HCT116 (cell line): ENCODE measurements around the gene FNIP2. TPM values are rescaled to one million over a fixed set of nuclear protein-coding genes. Genes with fewer than 3 reads are reported as not detected.

Experiments
- ATAC-seq: fragments of 200-7000 bp; cut with Tn5 transposase; 2 replicates; pipeline ENCODE4 v1.9.1; 2020; ENCODE audit warnings: mild to moderate bottlenecking, moderate library complexity
- BruUV-seq: library from RNA; stranded (reverse); fragments of 400-500 nt; replicated peaks from 2 replicates; lab custom pipeline; 2021; lab: Mats Ljungman, UMichigan
- CTCF ChIA-PET: fragments of 300-600 bp; sonication (Branson Sonifier 250); formaldehyde crosslinking; loops from one replicate; lab custom pipeline; 2021; ENCODE audit warnings: antibody characterized with exemption; lab: Charles Lee
- POLR2A ChIA-PET: fragments of 300-600, 350-600 bp; sonication (Branson Sonifier 250); formaldehyde crosslinking; loops from one replicate; lab custom pipeline; 2021; ENCODE audit warnings: antibody characterized with exemption; lab: Charles Lee
- RAD21 ChIA-PET, 2 experiments: fragments of 300-600 bp; sonication (Branson Sonifier 250); formaldehyde crosslinking; loops; one replicate each; lab custom pipeline; 2023; ENCODE audit warnings: low total read pairs in 2 of 2; ENCODE audit not compliant: uncharacterized antibody in 2 of 2, unreplicated experiment in 2 of 2, low non-redundant PET in 1 of 2; lab: Charles Lee
- DNase-seq: peaks from one replicate; pipeline ENCODE4 v3.0.0-alpha.2; 2010; ENCODE audit warnings: low read depth, low spot score
- H2AFZ ChIP-seq: fragments of 200-600 bp; shearing (Covaris generic), sonication (generic); 2 replicates; pipeline ENCODE4 v1.6.1; 2017; ENCODE audit warnings: low read depth, mixed run types, mixed read lengths, antibody characterized with exemption, low read length; ENCODE audit not compliant: poor library complexity, severe bottlenecking
- H3K27ac ChIP-seq: 2 replicates; pipeline ENCODE4 v1.5.1; 2012; ENCODE audit warnings: low read depth, low read length
- H3K27me3 ChIP-seq: fragments of 200-600 bp; sonication (generic); 2 replicates; pipeline ENCODE4 v1.6.1; 2016; ENCODE audit warnings: mixed run types, low read length, mixed read lengths; ENCODE audit not compliant: insufficient read depth
- H3K36me3 ChIP-seq, 2 experiments: fragments of 200-500 bp in 1 of 2; fragments of 200-600 bp in 1 of 2; sonication (Bioruptor generic) in 1 of 2; sonication (generic) in 1 of 2; 2 replicates each; pipeline versions ENCODE4 v1.5.1 to v1.6.1; 2014 to 2016; ENCODE audit warnings: low read length in 2 of 2, inconsistent platforms in 1 of 2, mixed read lengths in 1 of 2, mixed run types in 1 of 2; ENCODE audit not compliant: insufficient read depth in 2 of 2, control insufficient read depth in 1 of 2
- H3K4me1 ChIP-seq, 2 experiments: fragments of 200-600 bp in 1 of 2; sonication (generic) in 1 of 2; 2 replicates each; pipeline versions ENCODE4 v1.5.1 to v1.6.1; 2012 to 2017; ENCODE audit warnings: low read length in 2 of 2, inconsistent platforms in 1 of 2, mild to moderate bottlenecking in 1 of 2, mixed read lengths in 1 of 2, mixed run types in 1 of 2, moderate library complexity in 1 of 2; ENCODE audit not compliant: insufficient read depth in 2 of 2, control insufficient read depth in 1 of 2
- H3K4me2 ChIP-seq: fragments of 200-600 bp; sonication (generic); 2 replicates; pipeline ENCODE4 v1.6.1; 2017; ENCODE audit warnings: mixed run types, low read length, mixed read lengths
- H3K4me3 ChIP-seq, 2 experiments: fragments of 200-600 bp in 1 of 2; sonication (generic) in 1 of 2; replicated peaks in 1 of 2; 2 replicates each; pipeline ENCODE4 v1.5.1; 2011 to 2016; ENCODE audit warnings: low read length in 2 of 2, control low read depth in 1 of 2, low read depth in 1 of 2, mild to moderate bottlenecking in 1 of 2, mixed read lengths in 1 of 2, mixed run types in 1 of 2
- H3K79me2 ChIP-seq: fragments of 200-600 bp; sonication (generic); 2 replicates; pipeline ENCODE4 v1.6.1; 2017; ENCODE audit warnings: mild to moderate bottlenecking, mixed run types, low read length, moderate library complexity, mixed read lengths; ENCODE audit not compliant: insufficient read depth
- H3K9ac ChIP-seq: fragments of 200-600 bp; sonication (generic); 2 replicates; pipeline ENCODE4 v1.6.1; 2016; ENCODE audit warnings: low read length, mixed read lengths
- H3K9me2 ChIP-seq: fragments of 200-600 bp; sonication (generic), shearing (Covaris generic); 2 replicates; pipeline ENCODE4 v1.6.1; 2017; ENCODE audit warnings: mixed run types, mild to moderate bottlenecking, moderate library complexity; ENCODE audit not compliant: insufficient read depth
- H3K9me3 ChIP-seq, 2 experiments: fragments of 200-500 bp in 1 of 2; fragments of 200-600 bp in 1 of 2; sonication (Bioruptor generic) in 1 of 2; sonication (generic) in 1 of 2; 2 replicates each; pipeline ENCODE4 v1.6.1; 2014 to 2017; ENCODE audit warnings: low read length in 2 of 2, mixed read lengths in 2 of 2, inconsistent platforms in 1 of 2, low read depth in 1 of 2, mild to moderate bottlenecking in 1 of 2, mixed run types in 1 of 2, moderate library complexity in 1 of 2; ENCODE audit not compliant: control insufficient read depth in 1 of 2, insufficient read depth in 1 of 2
- H4K20me1 ChIP-seq: fragments of 200-600 bp; sonication (generic), shearing (Covaris generic); 2 replicates; pipeline ENCODE4 v1.6.1; 2017; ENCODE audit warnings: mixed run types, mild to moderate bottlenecking, moderate library complexity; ENCODE audit not compliant: insufficient read depth
- CBX3 ChIP-seq: IDR thresholded peaks from 2 replicates; pipeline ENCODE4 v1.6.1; 2012; ENCODE audit warnings: low read depth
- CEBPB ChIP-seq: IDR thresholded peaks from 2 replicates; pipeline ENCODE4 v1.6.1; 2012; ENCODE audit warnings: low read depth
- EGR1 ChIP-seq: IDR thresholded peaks from 2 replicates; pipeline ENCODE4 v1.6.1; 2012; ENCODE audit warnings: low read depth
- ELF1 ChIP-seq: IDR thresholded peaks from 2 replicates; pipeline ENCODE4 v1.6.1; 2012; ENCODE audit warnings: low read depth, borderline replicate concordance
- EZH2 ChIP-seq: fragments of 200-600 bp; sonication (generic); IDR thresholded peaks from 2 replicates; pipeline ENCODE4 v1.6.1; 2017; ENCODE audit warnings: antibody characterized with exemption, mixed run types
- EZH2phosphoT487 ChIP-seq: fragments of 200-600 bp; IDR thresholded peaks from 2 replicates; pipeline ENCODE4 v1.6.1; 2018; ENCODE audit warnings: antibody characterized with exemption, borderline replicate concordance
- FOSL1 ChIP-seq: IDR thresholded peaks from 2 replicates; pipeline ENCODE4 v1.6.1; 2012; ENCODE audit warnings: low read depth
- JUND ChIP-seq: IDR thresholded peaks from 2 replicates; pipeline ENCODE4 v1.6.1; 2012
- POLR2A ChIP-seq: IDR thresholded peaks from 2 replicates; pipeline ENCODE4 v1.7.0; 2011; ENCODE audit warnings: borderline replicate concordance; ENCODE audit not compliant: insufficient read depth, insufficient read length; ENCODE audit errors: extremely low read depth
- POLR2AphosphoS5 ChIP-seq: IDR thresholded peaks from 2 replicates; pipeline ENCODE4 v1.6.1; 2011; ENCODE audit warnings: mild to moderate bottlenecking, low read depth, low read length, moderate library complexity
- RAD21 ChIP-seq: IDR thresholded peaks from 2 replicates; pipeline ENCODE4 v1.6.1; 2012; ENCODE audit warnings: low read depth, mild to moderate bottlenecking
- SIN3A ChIP-seq: IDR thresholded peaks from 2 replicates; pipeline ENCODE4 v1.6.1; 2012; ENCODE audit warnings: low read depth
- YY1 ChIP-seq: IDR thresholded peaks from 2 replicates; pipeline ENCODE4 v1.6.1; 2011; ENCODE audit warnings: low read length, low read depth, moderate library complexity, mild to moderate bottlenecking; ENCODE audit not compliant: insufficient replicate concordance; ENCODE audit errors: extremely low read depth
- intact Hi-C: fragments of 100-400 bp; cut with micrococcal nuclease; formaldehyde crosslinking; loops from 2 replicates; pipeline ENCODE4 v1.10.0; 2022
- total RNA-seq: library from RNA; stranded (reverse); gene quantifications from one replicate; pipeline ENCODE4 v1.2.1, GENCODE V29; 2021; ENCODE audit not compliant: unreplicated experiment
- TF ChIP-seq, protein P1 (sequence below): IDR thresholded peaks from 2 replicates; pipeline ENCODE4 v1.6.1; 2012
- TF ChIP-seq, protein P2 (sequence below): IDR thresholded peaks from 2 replicates; pipeline ENCODE4 v1.6.1; 2011; ENCODE audit warnings: mild to moderate bottlenecking, low read length, moderate library complexity; ENCODE audit not compliant: insufficient replicate concordance; ENCODE audit errors: extremely low read depth
- TF ChIP-seq, protein P3 (sequence below), 3 experiments: fragments of 200-600 bp in 1 of 3; sonication (generic) in 1 of 3; IDR thresholded peaks in 2 of 3; conservative IDR thresholded peaks in 1 of 3; 2 replicates each; pipeline ENCODE4 v1.5.1; 2012 to 2017; ENCODE audit warnings: low read depth in 2 of 3, low read length in 2 of 3, antibody characterized with exemption in 1 of 3, borderline replicate concordance in 1 of 3, control low read depth in 1 of 3, mild to moderate bottlenecking in 1 of 3, mixed read lengths in 1 of 3, mixed run types in 1 of 3, moderate library complexity in 1 of 3; ENCODE audit not compliant: insufficient read depth in 1 of 3

FNIP2 gene
- total RNA-seq, 1 experiment from 2014 or later = 4.8 TPM

DNA sequence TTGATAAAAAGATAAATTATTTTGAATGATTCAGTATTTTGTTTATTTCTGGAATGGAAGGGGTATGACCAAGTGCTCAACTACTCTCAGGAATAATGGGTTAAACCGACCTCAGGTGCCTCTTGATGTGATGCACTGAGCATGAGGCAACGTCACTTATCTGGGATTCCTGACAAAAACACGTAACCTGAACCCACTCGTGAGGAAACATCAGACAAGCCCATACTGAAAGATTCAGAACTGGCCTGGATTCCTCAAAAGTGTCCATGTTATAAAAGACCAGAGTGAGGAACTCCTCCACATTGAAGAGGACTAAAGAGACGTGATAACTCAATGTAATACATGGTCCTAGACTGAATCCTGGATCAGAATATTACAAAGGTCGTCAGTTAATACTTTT lies 144.0 kb downstream of the FNIP2 start (continued):
- TF ChIP-seq, protein P1, sequence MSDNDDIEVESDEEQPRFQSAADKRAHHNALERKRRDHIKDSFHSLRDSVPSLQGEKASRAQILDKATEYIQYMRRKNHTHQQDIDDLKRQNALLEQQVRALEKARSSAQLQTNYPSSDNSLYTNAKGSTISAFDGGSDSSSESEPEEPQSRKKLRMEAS = no peak

DNA sequence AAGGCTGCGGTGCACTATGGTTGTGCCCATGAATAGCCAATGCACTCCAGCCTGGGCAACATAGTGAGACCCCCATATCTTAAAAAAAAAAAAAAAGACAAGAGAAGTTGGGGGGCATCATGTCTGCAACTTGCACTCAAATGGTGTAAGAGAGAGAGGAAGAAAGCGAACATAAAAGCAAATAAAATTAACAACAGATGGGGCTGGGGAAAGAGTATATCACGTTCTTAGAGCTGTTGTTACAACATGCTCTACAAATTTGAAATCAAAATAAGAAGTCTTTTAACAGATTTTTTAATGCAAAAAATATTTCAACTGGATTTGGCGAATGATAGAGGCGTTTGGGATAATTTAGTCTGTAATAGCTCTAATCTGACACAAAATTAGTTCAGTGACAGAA lies 144.9 kb downstream of the FNIP2 start:
- no peaks in the 10 kb centered on the region for H3K36me3 ChIP-seq
- H3K27ac ChIP-seq = no peak overlapping the region
- no peaks in the 10 kb centered on the region for H3K9me2 ChIP-seq
- ChIA-PET RAD21 (no interaction called here), CTCF (no interaction called here), POLR2A (no interaction called here)
- intact Hi-C loops = no loop called here
- no peak for DNase-seq
- no peak overlapping the region for H3K9ac ChIP-seq
- no peaks in the 10 kb centered on the region for H3K79me2 ChIP-seq
- TF ChIP-seq JUND (no peak), POLR2A (no peak), SIN3A (no peak), CEBPB (no peak), POLR2AphosphoS5 (no peak), ELF1 (no peak), EGR1 (no peak), RAD21 (no peak)
- H3K4me2 ChIP-seq = no peak overlapping the region
- H2AFZ ChIP-seq = no peak overlapping the region
- ATAC-seq = no peak
- no peaks in the 10 kb centered on the region for H4K20me1 ChIP-seq
- no peaks in the 10 kb centered on the region for H3K9me3 ChIP-seq
- H3K27me3 ChIP-seq = no peaks in the 10 kb centered on the region
- peaks cover 0 to 5% of the 10 kb centered on the region in 2 experiments; a peak in 1 of 4 replicates for H3K4me1 ChIP-seq
- no peak overlapping the region for H3K4me3 ChIP-seq
- BruUV-seq = no TSS peak

DNA sequence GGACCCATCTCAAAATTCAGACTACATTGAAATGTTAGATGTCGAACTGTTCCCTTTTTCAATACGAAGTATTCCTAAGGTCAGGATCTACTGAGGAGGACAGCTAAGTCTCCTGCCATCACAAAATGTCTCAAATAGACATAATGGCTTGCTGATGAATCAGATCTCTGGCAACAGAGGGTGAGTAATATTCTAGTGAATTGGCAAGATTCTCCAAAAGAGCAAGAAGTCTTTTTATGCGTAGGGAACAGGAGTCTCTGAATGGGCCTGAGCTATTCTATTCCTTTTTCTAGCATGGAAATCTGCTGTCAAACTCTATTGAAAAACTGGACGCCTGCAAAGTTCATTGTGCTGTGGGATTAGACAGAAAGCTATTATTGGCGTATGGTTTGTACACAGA lies 145.4 kb downstream of the FNIP2 start:
- H3K79me2 ChIP-seq = no peaks in the 10 kb centered on the region
- H3K27me3 ChIP-seq = no peaks in the 10 kb centered on the region
- H3K9me3 ChIP-seq = no peaks in the 10 kb centered on the region
- H3K27ac ChIP-seq = no peak overlapping the region
- intact Hi-C loops = no loop called here
- no peak overlapping the region for H2AFZ ChIP-seq
- H3K9ac ChIP-seq = no peak overlapping the region
- H4K20me1 ChIP-seq = no peaks in the 10 kb centered on the region
- H3K4me3 ChIP-seq = no peak overlapping the region
- H3K36me3 ChIP-seq = no peaks in the 10 kb centered on the region
- no peak overlapping the region for H3K4me2 ChIP-seq
- ChIA-PET CTCF (no interaction called here), POLR2A (no interaction called here), RAD21 (no interaction called here)
- peaks cover 0 to 5% of the 10 kb centered on the region in 2 experiments; a peak in 1 of 4 replicates for H3K4me1 ChIP-seq
- no peak for DNase-seq
- no peaks in the 10 kb centered on the region for H3K9me2 ChIP-seq
- BruUV-seq = no TSS peak
- ATAC-seq = no peak
- TF ChIP-seq FOSL1 = no peak
- TF ChIP-seq CBX3 = no peak
- TF ChIP-seq EZH2phosphoT487 = no peak
- TF ChIP-seq POLR2AphosphoS5 = no peak
- no peak for TF ChIP-seq EGR1
- TF ChIP-seq RAD21 = no peak
- TF ChIP-seq EZH2 = no peak
- TF ChIP-seq ELF1 = no peak
- TF ChIP-seq, protein P1 = no peak
- no peak for TF ChIP-seq YY1
- TF ChIP-seq, protein P2, sequence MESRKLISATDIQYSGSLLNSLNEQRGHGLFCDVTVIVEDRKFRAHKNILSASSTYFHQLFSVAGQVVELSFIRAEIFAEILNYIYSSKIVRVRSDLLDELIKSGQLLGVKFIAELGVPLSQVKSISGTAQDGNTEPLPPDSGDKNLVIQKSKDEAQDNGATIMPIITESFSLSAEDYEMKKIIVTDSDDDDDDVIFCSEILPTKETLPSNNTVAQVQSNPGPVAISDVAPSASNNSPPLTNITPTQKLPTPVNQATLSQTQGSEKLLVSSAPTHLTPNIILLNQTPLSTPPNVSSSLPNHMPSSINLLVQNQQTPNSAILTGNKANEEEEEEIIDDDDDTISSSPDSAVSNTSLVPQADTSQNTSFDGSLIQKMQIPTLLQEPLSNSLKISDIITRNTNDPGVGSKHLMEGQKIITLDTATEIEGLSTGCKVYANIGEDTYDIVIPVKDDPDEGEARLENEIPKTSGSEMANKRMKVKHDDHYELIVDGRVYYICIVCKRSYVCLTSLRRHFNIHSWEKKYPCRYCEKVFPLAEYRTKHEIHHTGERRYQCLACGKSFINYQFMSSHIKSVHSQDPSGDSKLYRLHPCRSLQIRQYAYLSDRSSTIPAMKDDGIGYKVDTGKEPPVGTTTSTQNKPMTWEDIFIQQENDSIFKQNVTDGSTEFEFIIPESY = no peak
- TF ChIP-seq, protein P3, sequence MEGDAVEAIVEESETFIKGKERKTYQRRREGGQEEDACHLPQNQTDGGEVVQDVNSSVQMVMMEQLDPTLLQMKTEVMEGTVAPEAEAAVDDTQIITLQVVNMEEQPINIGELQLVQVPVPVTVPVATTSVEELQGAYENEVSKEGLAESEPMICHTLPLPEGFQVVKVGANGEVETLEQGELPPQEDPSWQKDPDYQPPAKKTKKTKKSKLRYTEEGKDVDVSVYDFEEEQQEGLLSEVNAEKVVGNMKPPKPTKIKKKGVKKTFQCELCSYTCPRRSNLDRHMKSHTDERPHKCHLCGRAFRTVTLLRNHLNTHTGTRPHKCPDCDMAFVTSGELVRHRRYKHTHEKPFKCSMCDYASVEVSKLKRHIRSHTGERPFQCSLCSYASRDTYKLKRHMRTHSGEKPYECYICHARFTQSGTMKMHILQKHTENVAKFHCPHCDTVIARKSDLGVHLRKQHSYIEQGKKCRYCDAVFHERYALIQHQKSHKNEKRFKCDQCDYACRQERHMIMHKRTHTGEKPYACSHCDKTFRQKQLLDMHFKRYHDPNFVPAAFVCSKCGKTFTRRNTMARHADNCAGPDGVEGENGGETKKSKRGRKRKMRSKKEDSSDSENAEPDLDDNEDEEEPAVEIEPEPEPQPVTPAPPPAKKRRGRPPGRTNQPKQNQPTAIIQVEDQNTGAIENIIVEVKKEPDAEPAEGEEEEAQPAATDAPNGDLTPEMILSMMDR (IDR thresholded peaks at IDR 0.05 in 2 of 3, conservative IDR thresholded peaks at IDR 0.05 in 1 of 3; ENCODE audit: borderline replicate concordance in 1 of 3, insufficient read depth in 1 of 3, low read depth in 2 of 3, low read length in 2 of 3) = no peak
